ENCODE data around the gene PCDHGB6. TPM values are rescaled to one million over a fixed set of nuclear protein-coding genes. Genes with fewer than 3 reads are reported as not detected.

The PCDHGB6 gene
- total RNA-seq = 35.4 TPM

GRCh38 chr5:141407790-141408505 lies at the start of gene PCDHGB6:
Gene PCDHGB6, plus strand, starts transcription at chr5:141408021. Its CDS starts 182 bp downstream, at chr5:141408203.

GRCh38 chr5:141359790-141360426 lies 47.9 kb upstream of the PCDHGB6 start, which contains the start of gene PCDHGB2:
Gene PCDHGB2, plus strand, starts transcription at chr5:141359994. Its CDS starts 142 bp downstream, at chr5:141360136.

DNA sequence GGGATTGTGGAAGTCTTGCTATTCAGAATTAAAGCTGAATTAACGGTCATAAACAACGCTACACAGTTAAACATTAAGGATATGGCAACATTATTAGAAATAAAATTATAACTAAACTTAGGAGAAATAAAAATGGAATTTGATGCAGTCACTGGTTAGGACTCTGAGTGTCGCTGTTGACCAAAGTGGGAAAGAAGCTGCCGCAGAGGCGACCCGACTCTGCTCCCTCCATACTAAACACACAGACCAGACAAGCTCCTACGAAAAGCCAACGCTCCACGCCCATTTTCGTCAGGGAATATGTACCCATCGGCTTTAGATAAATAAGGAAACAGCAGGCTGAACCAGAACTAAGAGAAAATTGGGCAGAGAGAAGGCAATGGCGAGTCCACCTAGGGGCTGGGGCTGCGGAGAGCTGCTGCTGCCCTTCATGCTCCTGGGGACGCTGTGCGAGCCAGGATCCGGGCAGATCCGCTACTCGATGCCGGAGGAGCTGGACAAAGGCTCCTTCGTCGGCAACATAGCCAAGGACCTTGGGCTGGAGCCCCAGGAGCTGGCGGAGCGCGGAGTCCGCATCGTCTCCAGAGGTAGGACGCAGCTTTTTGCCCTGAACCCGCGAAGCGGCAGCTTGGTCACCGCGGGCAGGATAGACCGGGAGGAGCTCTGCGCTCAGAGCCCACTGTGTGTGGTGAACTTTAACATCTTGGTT lies 43.7 kb upstream of the PCDHGB6 start, which contains the start of gene PCDHGA5:
Gene PCDHGA5 (plus strand): TSS at position 211 of the 709 bp plus-strand sequence. CDS start 169 bp downstream, at position 380.

GRCh38 chr5:141369994-141370848 lies 37.6 kb upstream of the PCDHGB6 start, which contains the start of gene PCDHGB3:
Gene PCDHGB3, plus strand, starts transcription at chr5:141370242. Its CDS starts 153 bp downstream, at chr5:141370395.

DNA sequence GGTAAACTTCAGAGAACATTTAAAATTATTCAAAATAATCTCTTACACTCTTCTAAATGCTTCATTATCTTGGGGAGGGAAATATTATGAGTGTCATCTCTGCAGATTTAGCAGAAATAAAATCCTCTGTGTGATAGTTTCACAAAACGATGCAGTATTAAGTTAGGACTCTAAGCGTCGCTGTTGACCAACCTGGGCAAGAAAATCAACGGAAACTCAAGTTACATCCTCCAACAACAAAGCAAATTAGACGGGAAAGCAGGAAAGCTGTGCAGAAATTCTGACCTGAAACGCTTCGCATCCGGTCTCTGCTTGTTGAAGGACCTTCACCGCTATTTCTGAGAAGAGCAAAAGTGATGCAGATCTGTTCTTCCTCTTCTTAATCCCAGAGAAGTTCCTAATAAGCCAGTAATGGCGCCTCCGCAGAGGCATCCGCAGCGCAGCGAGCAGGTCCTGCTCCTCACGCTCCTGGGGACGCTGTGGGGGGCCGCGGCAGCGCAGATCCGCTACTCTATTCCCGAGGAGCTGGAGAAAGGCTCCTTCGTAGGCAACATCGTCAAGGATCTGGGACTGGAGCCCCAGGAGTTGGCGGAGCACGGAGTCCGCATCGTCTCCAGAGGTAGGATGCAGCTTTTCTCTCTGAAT lies 34.0 kb upstream of the PCDHGB6 start, which contains the start of gene PCDHGA6:
Gene PCDHGA6 (plus strand): TSS at position 219 of the 645 bp plus-strand sequence. CDS start 193 bp downstream, at position 412.

GRCh38 chr5:141382469-141383294 lies 25.1 kb upstream of the PCDHGB6 start, which contains the start of gene PCDHGA7:
Gene PCDHGA7, plus strand, starts transcription at chr5:141382742. Its CDS starts 158 bp downstream, at chr5:141382900.

DNA sequence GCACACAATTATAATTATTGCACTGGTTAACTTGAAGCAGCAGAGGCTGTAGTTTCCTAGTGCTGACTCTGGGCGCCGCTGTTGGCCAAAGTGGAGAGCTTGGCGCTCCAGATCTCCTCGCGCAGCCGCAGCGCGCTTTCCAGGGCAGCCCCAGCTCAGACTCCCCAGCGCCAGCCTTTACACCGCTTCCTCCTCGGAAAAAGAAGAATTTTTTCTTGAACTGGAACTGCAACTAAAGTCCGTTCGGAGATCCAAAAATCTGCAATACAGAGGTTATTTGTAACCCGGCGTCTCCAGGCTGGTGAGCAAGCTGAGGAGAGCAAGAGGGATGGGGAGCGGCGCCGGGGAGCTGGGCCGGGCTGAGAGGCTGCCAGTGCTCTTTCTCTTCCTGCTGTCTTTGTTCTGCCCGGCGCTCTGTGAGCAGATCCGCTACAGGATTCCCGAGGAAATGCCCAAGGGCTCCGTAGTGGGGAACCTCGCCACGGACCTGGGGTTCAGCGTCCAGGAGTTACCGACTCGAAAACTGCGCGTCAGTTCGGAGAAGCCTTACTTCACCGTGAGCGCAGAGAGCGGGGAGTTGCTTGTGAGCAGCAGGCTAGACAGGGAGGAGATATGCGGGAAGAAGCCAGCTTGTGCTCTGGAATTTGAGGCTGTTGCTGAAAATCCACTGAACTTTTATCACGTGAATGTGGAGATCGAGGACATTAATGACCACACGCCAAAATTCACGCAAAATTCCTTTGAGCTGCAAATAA lies 20.1 kb upstream of the PCDHGB6 start, which contains the start of gene PCDHGB4:
Gene PCDHGB4 (plus strand): TSS at position 142 of the 755 bp plus-strand sequence. CDS start 187 bp downstream, at position 329.

DNA sequence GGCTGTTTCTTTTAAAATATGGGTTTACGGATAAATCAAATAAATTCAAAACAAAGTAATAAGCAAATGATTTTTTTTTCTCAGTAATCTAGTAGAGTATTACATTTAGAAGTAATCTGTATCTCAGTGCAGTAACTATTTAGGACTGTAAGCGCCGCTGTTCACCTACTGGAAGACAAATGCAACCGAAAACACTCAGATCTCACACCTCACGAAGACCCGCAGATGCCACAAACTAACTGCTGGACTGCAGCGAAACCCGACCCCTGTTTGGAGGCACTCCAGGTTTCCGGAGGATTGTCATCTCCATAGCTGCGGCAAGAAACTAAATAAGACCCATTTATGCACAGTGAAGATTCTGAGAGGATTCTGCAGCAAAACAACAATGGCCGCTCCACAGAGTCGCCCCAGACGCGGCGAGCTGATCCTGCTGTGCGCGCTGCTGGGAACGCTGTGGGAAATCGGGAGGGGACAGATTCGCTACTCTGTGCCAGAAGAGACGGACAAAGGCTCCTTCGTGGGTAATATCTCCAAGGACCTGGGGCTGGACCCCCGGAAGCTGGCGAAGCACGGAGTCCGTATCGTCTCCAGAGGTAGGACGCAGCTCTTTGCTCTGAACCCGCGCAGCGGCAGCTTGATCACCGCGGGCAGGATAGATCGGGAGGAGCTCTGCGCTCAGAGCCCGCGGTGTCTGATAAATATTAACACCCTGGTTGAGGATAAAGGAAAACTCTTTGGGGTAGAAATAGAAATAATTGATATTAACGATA lies 15.2 kb upstream of the PCDHGB6 start, which contains the start of gene PCDHGA8:
Gene PCDHGA8 (plus strand): TSS at position 205 of the 770 bp plus-strand sequence. CDS start 181 bp downstream, at position 386.

GRCh38 chr5:141397756-141398551 lies 9.9 kb upstream of the PCDHGB6 start, which contains the start of gene PCDHGB5:
Gene PCDHGB5, plus strand, starts transcription at chr5:141397947. Its CDS starts 181 bp downstream, at chr5:141398128.

GRCh38 chr5:141402553-141403243 lies 5.1 kb upstream of the PCDHGB6 start, which contains the start of gene PCDHGA9:
Gene PCDHGA9, plus strand, starts transcription at chr5:141402778. Its CDS starts 175 bp downstream, at chr5:141402953.

GRCh38 chr5:141412854-141413539 lies 5.2 kb downstream of the PCDHGB6 start, which contains the start of gene PCDHGA10:
Gene PCDHGA10, plus strand, starts transcription at chr5:141412987. Its CDS starts 189 bp downstream, at chr5:141413176.

DNA sequence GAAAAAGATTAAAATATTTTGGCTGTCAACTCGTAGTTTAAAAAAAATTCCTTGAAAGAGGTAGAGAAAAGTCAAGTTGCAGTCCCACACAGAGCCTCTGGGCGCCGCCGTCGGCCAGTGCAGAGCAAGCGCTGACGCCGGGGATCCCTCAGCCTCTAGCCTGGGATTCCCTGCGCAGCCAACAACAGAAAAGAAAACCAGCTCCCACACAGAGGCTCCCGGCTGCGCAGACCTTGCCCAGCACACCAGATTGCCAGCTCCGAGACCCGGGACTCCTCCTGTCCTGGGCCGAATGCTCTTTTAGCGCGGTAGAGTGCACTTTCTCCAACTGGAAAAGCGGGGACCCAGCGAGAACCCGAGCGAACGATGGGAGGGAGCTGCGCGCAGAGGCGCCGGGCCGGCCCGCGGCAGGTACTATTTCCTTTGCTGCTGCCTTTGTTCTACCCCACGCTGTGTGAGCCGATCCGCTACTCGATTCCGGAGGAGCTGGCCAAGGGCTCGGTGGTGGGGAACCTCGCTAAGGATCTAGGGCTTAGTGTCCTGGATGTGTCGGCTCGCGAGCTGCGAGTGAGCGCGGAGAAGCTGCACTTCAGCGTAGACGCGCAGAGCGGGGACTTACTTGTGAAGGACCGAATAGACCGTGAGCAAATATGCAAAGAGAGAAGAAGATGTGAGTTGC lies 9.8 kb downstream of the PCDHGB6 start, which contains the start of gene PCDHGB7:
Gene PCDHGB7 (plus strand): TSS at position 184 of the 679 bp plus-strand sequence. CDS start 183 bp downstream, at position 367.

GRCh38 chr5:141420855-141421488 lies 13.2 kb downstream of the PCDHGB6 start, which contains the start of gene PCDHGA11:
Gene PCDHGA11, plus strand, starts transcription at chr5:141421051. Its CDS starts 177 bp downstream, at chr5:141421228.

DNA sequence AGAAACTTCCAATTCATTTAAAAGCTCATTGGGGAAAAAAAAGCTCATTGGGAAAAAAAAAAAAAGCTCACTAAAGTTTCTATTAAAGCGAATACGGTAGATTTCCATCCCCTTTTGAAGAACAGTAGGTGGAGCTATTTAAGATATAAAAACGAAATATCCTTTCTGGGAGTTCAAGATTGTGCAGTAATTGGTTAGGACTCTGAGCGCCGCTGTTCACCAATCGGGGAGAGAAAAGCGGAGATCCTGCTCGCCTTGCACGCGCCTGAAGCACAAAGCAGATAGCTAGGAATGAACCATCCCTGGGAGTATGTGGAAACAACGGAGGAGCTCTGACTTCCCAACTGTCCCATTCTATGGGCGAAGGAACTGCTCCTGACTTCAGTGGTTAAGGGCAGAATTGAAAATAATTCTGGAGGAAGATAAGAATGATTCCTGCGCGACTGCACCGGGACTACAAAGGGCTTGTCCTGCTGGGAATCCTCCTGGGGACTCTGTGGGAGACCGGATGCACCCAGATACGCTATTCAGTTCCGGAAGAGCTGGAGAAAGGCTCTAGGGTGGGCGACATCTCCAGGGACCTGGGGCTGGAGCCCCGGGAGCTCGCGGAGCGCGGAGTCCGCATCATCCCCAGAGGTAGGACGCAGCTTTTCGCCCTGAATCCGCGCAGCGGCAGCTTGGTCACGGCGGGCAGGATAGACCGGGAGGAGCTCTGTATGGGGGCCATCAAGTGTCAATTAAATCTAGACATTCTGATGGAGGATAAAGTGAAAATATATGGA lies 22.7 kb downstream of the PCDHGB6 start, which contains the start of gene PCDHGA12:
Gene PCDHGA12 (plus strand): TSS at position 176 of the 782 bp plus-strand sequence. CDS start 253 bp downstream, at position 429.

Measured in parietal lobe (tissue), 1 donor.